ENCODE results near the gene PYGO1. TPM values are rescaled to one million over a fixed set of nuclear protein-coding genes. Genes with fewer than 3 reads are reported as not detected.
"Not testable (repeated sequence)": the region's sequence is repeated elsewhere in the genome, so short reads cannot be mapped to it uniquely, and the experiment has no call there.

Gene PYGO1
- total RNA-seq, 1 experiment from 2014 or later = 0.83 TPM

DNA sequence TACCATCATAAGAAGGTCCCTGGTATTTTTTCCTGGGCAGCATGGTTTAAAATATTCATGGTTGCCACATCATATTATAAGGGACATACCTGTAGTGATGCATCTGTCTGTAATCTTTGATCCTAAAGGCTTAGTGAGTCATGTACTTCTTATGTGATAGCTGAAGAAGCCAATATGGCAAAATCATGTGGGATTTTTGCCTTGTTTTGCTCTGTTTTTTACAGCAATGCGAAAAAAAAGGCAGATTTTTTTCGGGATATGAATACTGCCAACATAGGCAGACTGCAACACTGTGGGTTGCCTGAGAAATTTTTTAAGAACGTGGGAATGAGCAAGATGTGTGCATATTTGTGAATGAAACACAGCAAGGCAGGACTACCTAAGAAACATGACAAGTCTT is 11.3 kb upstream of the PYGO1 start:
- H3K14ac ChIP-seq (ENCODE audit: insufficient read depth, low read length) = no peak overlapping the region
- WGBS (ENCODE audit: extremely low coverage, insufficient read length, low lambda C conversion rate) = no CpG with 5 or more reads among the region's 3 CpGs
- no peaks in the 10 kb centered on the region for H3K27me3 ChIP-seq (ENCODE audit: insufficient read depth, low read length)
- no peak overlapping the region for H3K56ac ChIP-seq (ENCODE audit: insufficient read length, low read depth, low read length)
- H2BK15ac ChIP-seq (ENCODE audit: low read depth, low read length) = no peak overlapping the region
- no peak overlapping the region for H4K91ac ChIP-seq (ENCODE audit: insufficient read length, low read depth, low read length)
- H3K79me1 ChIP-seq (ENCODE audit: insufficient read depth, low read depth, low read length, poor library complexity, severe bottlenecking) = no peaks in the 10 kb centered on the region
- H3K9ac ChIP-seq (ENCODE audit: extremely low read depth, insufficient read length, low read length) = no peak overlapping the region
- no peak overlapping the region for H2BK5ac ChIP-seq (ENCODE audit: insufficient read length, low read length)
- no peak overlapping the region for H3K4ac ChIP-seq (ENCODE audit: low read depth, low read length)
- H3T11ph ChIP-seq (ENCODE audit: low read length) = no peak overlapping the region
- H2AK5ac ChIP-seq (ENCODE audit: insufficient read length, low read length) = no peak overlapping the region
- no peak overlapping the region for H2AFZ ChIP-seq (ENCODE audit: low read length)
- H3K36me3 Mint-ChIP-seq (ENCODE audit: insufficient read depth in 1 of 3, low read depth in 3 of 3) = no peaks in the 10 kb centered on the region
- H3K23me2 ChIP-seq (ENCODE audit: insufficient read length, low read depth, low read length, poor library complexity, severe bottlenecking) = no peaks in the 10 kb centered on the region
- H3K4me1 ChIP-seq (ENCODE audit: insufficient read depth, low read length) = no peaks in the 10 kb centered on the region
- no peaks in the 10 kb centered on the region for H3K9me3 Mint-ChIP-seq
- H3K18ac ChIP-seq (ENCODE audit: insufficient read length, low read depth, low read length) = no peak overlapping the region
- no peak overlapping the region for H3K27ac ChIP-seq (ENCODE audit: insufficient read length, low read depth, low read length)
- H4K20me1 ChIP-seq (ENCODE audit: control insufficient read depth, insufficient read depth, insufficient read length) = no peaks in the 10 kb centered on the region
- no peaks in the 10 kb centered on the region for H3K9me3 ChIP-seq (ENCODE audit: control insufficient read depth, low read depth, low read length)
- H2BK120ac ChIP-seq (ENCODE audit: low read depth, low read length, poor library complexity, severe bottlenecking) = no peak overlapping the region
- no peak overlapping the region for H4K8ac ChIP-seq (replicated peaks; ENCODE audit: insufficient read length, low read depth, low read length)
- DNase-seq = no peak
- no peaks in the 10 kb centered on the region for H3K27me3 Mint-ChIP-seq (ENCODE audit: low read depth)
- no peak overlapping the region for H2BK12ac ChIP-seq (ENCODE audit: insufficient read length, low read depth, low read length)
- no peak for TF ChIP-seq CTCF (conservative IDR thresholded peaks at IDR 0.05)
- H4K5ac ChIP-seq (ENCODE audit: insufficient read length, low read depth, low read length) = no peak overlapping the region
- H3K79me2 ChIP-seq (ENCODE audit: insufficient read depth, low read length) = no peaks in the 10 kb centered on the region
- no peak overlapping the region for H3K4me3 Mint-ChIP-seq
- H3K4me2 ChIP-seq (ENCODE audit: insufficient read depth, insufficient read length, low read length) = no peak overlapping the region
- no peaks in the 10 kb centered on the region for H3K4me1 Mint-ChIP-seq
- no peak overlapping the region for H2BK20ac ChIP-seq (ENCODE audit: low read depth, low read length, poor library complexity, severe bottlenecking)
- H3K27ac Mint-ChIP-seq = no peak overlapping the region
- no peak overlapping the region for H3K23ac ChIP-seq (ENCODE audit: insufficient read length, low read depth, low read length)

- not testable (repeated sequence) for H3K36me3 Mint-ChIP-seq (ENCODE audit: insufficient read depth in 1 of 3, low read depth in 3 of 3); H4K20me1 ChIP-seq (ENCODE audit: control insufficient read depth, insufficient read depth, insufficient read length); H3K27ac Mint-ChIP-seq
These were observed 4.9 kb upstream of the PYGO1 start for GRCh38 chr15:55593019-55593418.

More at GRCh38 chr15:55593019-55593418, 4.9 kb upstream of the PYGO1 start:
- H3K79me2 ChIP-seq (ENCODE audit: insufficient read depth, low read length); H3K9ac ChIP-seq (ENCODE audit: extremely low read depth, insufficient read length, low read length); H3K27me3 ChIP-seq (ENCODE audit: insufficient read depth, low read length); H2AK5ac ChIP-seq (ENCODE audit: insufficient read length, low read length); H2BK5ac ChIP-seq (ENCODE audit: insufficient read length, low read length); H3K4ac ChIP-seq (ENCODE audit: low read depth, low read length); H2AFZ ChIP-seq (ENCODE audit: low read length); H3K23me2 ChIP-seq (ENCODE audit: insufficient read length, low read depth, low read length, poor library complexity, severe bottlenecking); H2BK12ac ChIP-seq (ENCODE audit: insufficient read length, low read depth, low read length); H3K9me3 Mint-ChIP-seq; H3K4me1 ChIP-seq (ENCODE audit: insufficient read depth, low read length); H4K91ac ChIP-seq (ENCODE audit: insufficient read length, low read depth, low read length); H3K18ac ChIP-seq (ENCODE audit: insufficient read length, low read depth, low read length); DNase-seq; H4K5ac ChIP-seq (ENCODE audit: insufficient read length, low read depth, low read length); H3K9me3 ChIP-seq (ENCODE audit: control insufficient read depth, low read depth, low read length); H3K4me3 Mint-ChIP-seq; H3K56ac ChIP-seq (ENCODE audit: insufficient read length, low read depth, low read length); H2BK15ac ChIP-seq (ENCODE audit: low read depth, low read length); H4K8ac ChIP-seq (replicated peaks; ENCODE audit: insufficient read length, low read depth, low read length); H3K79me1 ChIP-seq (ENCODE audit: insufficient read depth, low read depth, low read length, poor library complexity, severe bottlenecking); H3K4me2 ChIP-seq (ENCODE audit: insufficient read depth, insufficient read length, low read length); H3T11ph ChIP-seq (ENCODE audit: low read length); H2BK20ac ChIP-seq (ENCODE audit: low read depth, low read length, poor library complexity, severe bottlenecking); H3K27ac ChIP-seq (ENCODE audit: insufficient read length, low read depth, low read length); H3K23ac ChIP-seq (ENCODE audit: insufficient read length, low read depth, low read length); H2BK120ac ChIP-seq (ENCODE audit: low read depth, low read length, poor library complexity, severe bottlenecking); H3K4me1 Mint-ChIP-seq; H3K14ac ChIP-seq (ENCODE audit: insufficient read depth, low read length): not testable (repeated sequence)
- peaks cover 45% of the 10 kb centered on the region for H3K27me3 Mint-ChIP-seq (ENCODE audit: low read depth)
- WGBS (ENCODE audit: extremely low coverage, insufficient read length, low lambda C conversion rate) = no CpG with 5 or more reads among the region's 1 CpG
